GM18499 (cell line): ENCODE results near the gene IGFLR1.
"Not testable (repeated sequence)": the region's sequence is repeated elsewhere in the genome, so short reads cannot be mapped to it uniquely, and the experiment has no call there.

ENCODE experiments used
- ATAC-seq: cut with Tn5 transposase; IDR thresholded peaks from one replicate; pipeline ENCODE4 v1.9.1; 2021; ENCODE audit warnings: moderate number of reproducible peaks; ENCODE audit not compliant: insufficient read depth, unreplicated experiment

IGFLR1 gene

GRCh38 chr19:35777961-35778360, 35.7 kb upstream of the IGFLR1 start:
- ATAC-seq: no peak

- ATAC-seq: no peak
Observed at GRCh38 chr19:35777086-35777841, 35.0 kb upstream of the IGFLR1 start.

- ATAC-seq: no peak
Observed at GRCh38 chr19:35776102-35776788, 34.0 kb upstream of the IGFLR1 start.

GRCh38 chr19:35775298-35776101, 33.2 kb upstream of the IGFLR1 start, which contains the start of gene ARHGAP33:
TSS of gene ARHGAP33 (plus strand) at chr19:35775564. CDS start at chr19:35775659, 95 bp downstream.
- ATAC-seq: peak; percentile 86

- no peak for ATAC-seq
Observed at GRCh38 chr19:35775046-35775297, 32.7 kb upstream of the IGFLR1 start.

- ATAC-seq: no peak
Observed at GRCh38 chr19:35774274-35775045, 32.2 kb upstream of the IGFLR1 start.

GRCh38 chr19:35773020-35773806, 31.0 kb upstream of the IGFLR1 start:
- no peak for ATAC-seq

- not testable (repeated sequence) for ATAC-seq
Observed at GRCh38 chr19:35772362-35772761, 30.1 kb upstream of the IGFLR1 start.

- ATAC-seq: no peak
Observed at GRCh38 chr19:35768082-35768421, 25.8 kb upstream of the IGFLR1 start.

- ATAC-seq: no peak
Observed at GRCh38 chr19:35767288-35768081, 25.2 kb upstream of the IGFLR1 start.

GRCh38 chr19:35766571-35767104, 24.4 kb upstream of the IGFLR1 start:
- no peak for ATAC-seq

- ATAC-seq: no peak
Observed at GRCh38 chr19:35764432-35765315, 22.4 kb upstream of the IGFLR1 start.

GRCh38 chr19:35760711-35761349, 18.6 kb upstream of the IGFLR1 start:
- ATAC-seq: no peak

GRCh38 chr19:35759697-35760096, 17.4 kb upstream of the IGFLR1 start:
- no peak for ATAC-seq

- peak; percentile 93 for ATAC-seq
Observed at GRCh38 chr19:35757749-35758608, 15.7 kb upstream of the IGFLR1 start, which contains the start of gene PROSER3. TSS of gene PROSER3 (plus strand) at chr19:35758176. CDS start at chr19:35758216, 40 bp downstream.

- ATAC-seq: no peak
Observed at GRCh38 chr19:35757231-35757748, 15.0 kb upstream of the IGFLR1 start.
